MM.1S (cell line): Measurements from ENCODE around the gene DLGAP3.

Experiments used
- DNase-seq: peaks from one replicate; pipeline ENCODE4 v3.0.0-alpha.2; 2015
- H2AFZ ChIP-seq: fragments of 300-600 bp; sonication (generic); 2 replicates; pipeline ENCODE4 v1.6.0; 2016; ENCODE audit warnings: antibody characterized with exemption, low read length
- H3F3A ChIP-seq: fragments of 300-600 bp; sonication (generic); 2 replicates; pipeline ENCODE4 v1.6.1; 2016; ENCODE audit warnings: mild to moderate bottlenecking, antibody characterized with exemption, low read length, moderate library complexity, mixed read lengths; ENCODE audit not compliant: insufficient read depth
- H3K27ac ChIP-seq: fragments of 300-600 bp; sonication (generic); 2 replicates; pipeline ENCODE4 v1.5.1; 2016; ENCODE audit warnings: mild to moderate bottlenecking, low read length
- H3K27me3 ChIP-seq: fragments of 300-600 bp; sonication (generic); replicated peaks from 2 replicates; pipeline ENCODE4 v1.6.0; 2016; ENCODE audit warnings: low read length; ENCODE audit not compliant: insufficient read depth
- H3K36me3 ChIP-seq: fragments of 300-600 bp; sonication (generic); replicated peaks from 2 replicates; pipeline ENCODE4 v1.6.1; 2016; ENCODE audit warnings: mild to moderate bottlenecking, low read length, mixed read lengths; ENCODE audit not compliant: insufficient read depth
- H3K4me1 ChIP-seq: fragments of 300-600 bp; sonication (generic); 2 replicates; pipeline ENCODE4 v1.6.1; 2016; ENCODE audit warnings: low read length, mixed read lengths
- H3K4me2 ChIP-seq: fragments of 300-600 bp; sonication (generic); 2 replicates; pipeline ENCODE4 v1.6.0; 2016; ENCODE audit warnings: low read depth, low read length
- H3K4me3 ChIP-seq: fragments of 300-600 bp; sonication (generic); 2 replicates; pipeline ENCODE4 v1.5.1; 2016; ENCODE audit warnings: low read length, mixed read lengths
- H3K79me2 ChIP-seq: fragments of 300-600 bp; sonication (generic); 2 replicates; pipeline ENCODE4 v1.6.1; 2016; ENCODE audit warnings: mixed run types, low read length, mixed read lengths
- H3K9ac ChIP-seq: fragments of 300-600 bp; sonication (generic); 2 replicates; pipeline ENCODE4 v1.6.1; 2016; ENCODE audit warnings: low read length, mixed read lengths
- H3K9me2 ChIP-seq: fragments of 300-600 bp; sonication (generic); replicated peaks from 2 replicates; pipeline ENCODE4 v1.6.1; 2016; ENCODE audit warnings: mild to moderate bottlenecking, low read length, mixed read lengths; ENCODE audit not compliant: insufficient read depth
- H3K9me3 ChIP-seq: fragments of 300-600 bp; sonication (generic); replicated peaks from 2 replicates; pipeline ENCODE4 v1.6.1; 2016; ENCODE audit warnings: mild to moderate bottlenecking, low read length, mixed read lengths; ENCODE audit not compliant: insufficient read depth
- H4K20me1 ChIP-seq: fragments of 300-600 bp; sonication (generic); 2 replicates; pipeline ENCODE4 v1.6.1; 2016; ENCODE audit warnings: mild to moderate bottlenecking, low read length, moderate library complexity, mixed read lengths; ENCODE audit not compliant: insufficient read depth
- CTCF ChIP-seq: fragments of 300-600 bp; sonication (generic); IDR thresholded peaks from 2 replicates; pipeline ENCODE4 v1.5.1; 2016; ENCODE audit warnings: antibody characterized with exemption, low read length, mixed read lengths
- EZH2 ChIP-seq: fragments of 300-600 bp; sonication (generic); optimal IDR thresholded peaks from 2 replicates; pipeline ENCODE3; 2017; ENCODE audit warnings: low read depth, mild to moderate bottlenecking, antibody characterized with exemption, low read length, mixed read lengths
- EZH2phosphoT487 ChIP-seq: fragments of 300-600 bp; sonication (generic); IDR thresholded peaks from 2 replicates; pipeline ENCODE4 v1.6.1; 2018; ENCODE audit warnings: antibody characterized with exemption, low read length

DLGAP3 gene

GRCh38 chr1:34914958-34915357 is 14.5 kb downstream of the DLGAP3 start:
- H3K9me3 ChIP-seq, result no peaks in the 10 kb centered on the region

GRCh38 chr1:34911465-34911864 is 18.0 kb downstream of the DLGAP3 start:
- no peak overlapping the region for H3K4me3 ChIP-seq
- H4K20me1 ChIP-seq, result no peaks in the 10 kb centered on the region
- H3K9me2 ChIP-seq, result no peaks in the 10 kb centered on the region
- no peaks in the 10 kb centered on the region for H3K4me1 ChIP-seq
- H3F3A ChIP-seq, result no peaks in the 10 kb centered on the region
- H3K27ac ChIP-seq, result no peak overlapping the region
- no peak for DNase-seq
- H3K36me3 ChIP-seq, result no peaks in the 10 kb centered on the region
- TF ChIP-seq CTCF (no peak), EZH2 (no peak), EZH2phosphoT487 (no peak)
- no peak overlapping the region for H3K9ac ChIP-seq
- H3K79me2 ChIP-seq, result no peaks in the 10 kb centered on the region
- H2AFZ ChIP-seq, result no peak overlapping the region
- H3K9me3 ChIP-seq, result no peaks in the 10 kb centered on the region
- H3K4me2 ChIP-seq, result no peak overlapping the region
- peaks cover 43% of the 10 kb centered on the region for H3K27me3 ChIP-seq

More at GRCh38 chr1:34914958-34915357, 14.5 kb downstream of the DLGAP3 start:
- no peak for DNase-seq
- Histone ChIP-seq H2AFZ (no peak overlapping the region), H3K36me3 (no peaks in the 10 kb centered on the region), H3K9ac (no peak overlapping the region), H3K4me2 (no peak overlapping the region), H3K4me3 (no peak overlapping the region), H4K20me1 (no peaks in the 10 kb centered on the region), H3K9me2 (no peaks in the 10 kb centered on the region), H3K4me1 (no peaks in the 10 kb centered on the region), H3K27me3 (peaks cover 34% of the 10 kb centered on the region), H3K27ac (no peak overlapping the region), H3K79me2 (no peaks in the 10 kb centered on the region), H3F3A (no peaks in the 10 kb centered on the region)
- TF ChIP-seq CTCF, result no peak
- no peak for TF ChIP-seq EZH2
- no peak for TF ChIP-seq EZH2phosphoT487

- Histone ChIP-seq H3K4me1 (no peaks in the 10 kb centered on the region), H3K36me3 (no peaks in the 10 kb centered on the region), H2AFZ (no peak overlapping the region), H3K27ac (no peak overlapping the region), H4K20me1 (no peaks in the 10 kb centered on the region), H3K4me2 (no peak overlapping the region), H3K9me2 (no peaks in the 10 kb centered on the region), H3F3A (no peaks in the 10 kb centered on the region), H3K9me3 (no peaks in the 10 kb centered on the region), H3K9ac (no peak overlapping the region), H3K79me2 (no peaks in the 10 kb centered on the region), H3K27me3 (peaks cover 47% of the 10 kb centered on the region), H3K4me3 (no peak overlapping the region)
- TF ChIP-seq EZH2phosphoT487, result no peak
- no peak for TF ChIP-seq CTCF
- TF ChIP-seq EZH2, result no peak
- no peak for DNase-seq
These were observed 19.0 kb downstream of the DLGAP3 start for GRCh38 chr1:34910425-34910824.

GRCh38 chr1:34908369-34908768 is 21.1 kb downstream of the DLGAP3 start:
- no peak overlapping the region for H3K27ac ChIP-seq

More at GRCh38 chr1:34908369-34908768, 21.1 kb downstream of the DLGAP3 start:
- Histone ChIP-seq H3K4me1 (no peaks in the 10 kb centered on the region), H2AFZ (no peak overlapping the region), H3K9me2 (no peaks in the 10 kb centered on the region), H3K36me3 (no peaks in the 10 kb centered on the region), H3K27me3 (peaks cover 54% of the 10 kb centered on the region), H4K20me1 (no peaks in the 10 kb centered on the region), H3K79me2 (no peaks in the 10 kb centered on the region), H3K4me2 (no peak overlapping the region), H3F3A (no peaks in the 10 kb centered on the region), H3K9ac (no peak overlapping the region), H3K4me3 (no peak overlapping the region), H3K9me3 (no peaks in the 10 kb centered on the region)
- TF ChIP-seq EZH2phosphoT487 (no peak), CTCF (no peak), EZH2 (no peak)
- no peak for DNase-seq
